Fibroblast of lung (primary cell): ENCODE data around the gene IL1RAP. TPM values are rescaled to one million over a fixed set of nuclear protein-coding genes. Genes with fewer than 3 reads are reported as not detected.
A peak's percentile ranks its signal among the peaks of the same experiment; 100 is the strongest.

ENCODE experiments used
- DNase-seq, 2 donors: peaks; one replicate each; pipeline versions ENCODE4 v3.0.0 to v3.0.0-alpha.2; 2010; ENCODE audit warnings: low read depth in 2 of 2
- H2AFZ ChIP-seq: 2 replicates; pipeline ENCODE4 v1.5.1; 2012; ENCODE audit warnings: low read length, control low read depth, inconsistent platforms
- H3K27ac ChIP-seq: 2 replicates; pipeline ENCODE4 v1.5.1; 2011; ENCODE audit warnings: low read length, control low read depth; ENCODE audit not compliant: insufficient read depth
- H3K27me3 ChIP-seq: 2 replicates; pipeline ENCODE4 v1.5.1; 2011; ENCODE audit warnings: mild to moderate bottlenecking, low read length; ENCODE audit not compliant: control insufficient read depth, insufficient read depth
- H3K36me3 ChIP-seq: 2 replicates; pipeline ENCODE4 v1.5.1; 2011; ENCODE audit warnings: low read length; ENCODE audit not compliant: control insufficient read depth, insufficient read depth
- H3K4me1 ChIP-seq: 2 replicates; pipeline ENCODE4 v1.5.1; 2011; ENCODE audit warnings: low read length; ENCODE audit not compliant: control insufficient read depth, insufficient read depth; ENCODE audit errors: extremely low read depth
- H3K4me2 ChIP-seq: 2 replicates; pipeline ENCODE4 v1.5.1; 2011; ENCODE audit warnings: low read length, control low read depth; ENCODE audit not compliant: insufficient read depth; ENCODE audit errors: extremely low read depth
- H3K4me3 ChIP-seq, 4 experiments: fragments of 200-600 bp in 1 of 4; sonication (generic) in 1 of 4; replicated peaks in 1 of 4; 2 replicates each; pipeline ENCODE4 v1.5.1; 2011 to 2016; ENCODE audit warnings: low read length in 4 of 4, low read depth in 3 of 4, mild to moderate bottlenecking in 3 of 4, control low read depth in 2 of 4, inconsistent platforms in 1 of 4, mixed read lengths in 1 of 4; ENCODE audit not compliant: insufficient read depth in 1 of 4; ENCODE audit errors: control extremely low read depth in 1 of 4
- H3K79me2 ChIP-seq: 2 replicates; pipeline ENCODE4 v1.5.1; 2012; ENCODE audit warnings: mild to moderate bottlenecking, low read length, inconsistent platforms; ENCODE audit not compliant: control insufficient read depth, insufficient read depth
- H3K9ac ChIP-seq: 2 replicates; pipeline ENCODE4 v1.5.1; 2011; ENCODE audit warnings: mild to moderate bottlenecking, low read length, control low read depth; ENCODE audit not compliant: insufficient read depth
- H3K9me3 ChIP-seq: 2 replicates; pipeline ENCODE4 v1.5.1; 2012; ENCODE audit warnings: low read depth, low read length; ENCODE audit not compliant: control insufficient read depth, insufficient read depth
- H4K20me1 ChIP-seq: 2 replicates; pipeline ENCODE4 v1.5.1; 2011; ENCODE audit warnings: low read length; ENCODE audit not compliant: control insufficient read depth, insufficient read depth; ENCODE audit errors: extremely low read depth
- CTCF ChIP-seq, 2 donors: IDR thresholded peaks in 1 of 2; conservative IDR thresholded peaks in 1 of 2; 1 replicate in 1 of 2; 2 replicates in 1 of 2; pipeline ENCODE4 v1.5.1; 2011 to 2012; ENCODE audit warnings: low read length in 2 of 2, control low read depth in 1 of 2, inconsistent platforms in 1 of 2, low read depth in 1 of 2, mild to moderate bottlenecking in 1 of 2
- EZH2 ChIP-seq: IDR thresholded peaks from 2 replicates; pipeline ENCODE4 v1.5.1; 2012; ENCODE audit warnings: low read length, control low read depth, mild to moderate bottlenecking; ENCODE audit errors: missing control alignments
- polyA plus RNA-seq, 2 donors: library from polyadenylated mRNA; depleted of rRNA in 1 of 2; stranded (reverse) in 1 of 2; unstranded in 1 of 2; fragments of >200 nt; gene quantifications; 2 replicates each; pipeline ENCODE4 v1.2.1, GENCODE V29; 2011 to 2012; ENCODE audit warnings: missing spikeins in 1 of 2
- total RNA-seq: library from RNA; depleted of rRNA; stranded (reverse); fragments of >200 nt; gene quantifications from 2 replicates; pipeline ENCODE4 v1.2.1, GENCODE V29; 2014

The IL1RAP gene
- total and polyA plus RNA-seq, 2 donors (not counting 1 experiment from before 2014, with no cell fraction given): 10.2 to 12.6 TPM

- no peak overlapping the region for H2AFZ ChIP-seq
- no peaks in the 10 kb centered on the region for H4K20me1 ChIP-seq
- TF ChIP-seq CTCF (conservative IDR thresholded peaks at IDR 0.05 in 1 of 2, IDR thresholded peaks at IDR 0.05 in 1 of 2; ENCODE audit: low read depth in 1 of 2, low read length in 2 of 2) (no peak), EZH2 (no peak)
- no peak overlapping the region for H3K9ac ChIP-seq
- no peak overlapping the region for H3K4me2 ChIP-seq
- no peaks in the 10 kb centered on the region for H3K27me3 ChIP-seq
- no peaks in the 10 kb centered on the region for H3K36me3 ChIP-seq
- no peaks in the 10 kb centered on the region for H3K79me2 ChIP-seq
- DNase-seq: peak; percentile 25 to 87
- H3K4me3 ChIP-seq: no peak overlapping the region
- H3K27ac ChIP-seq: no peak overlapping the region
- no peaks in the 10 kb centered on the region for H3K9me3 ChIP-seq
- H3K4me1 ChIP-seq: no peaks in the 10 kb centered on the region
These were observed 157.8 kb downstream of the IL1RAP start for GRCh38 chr3:190671658-190672057.

GRCh38 chr3:190673148-190673547, 159.3 kb downstream of the IL1RAP start:
- peak in 1 of 2 donors; percentile 77 for DNase-seq
- no peak overlapping the region for H2AFZ ChIP-seq
- no peaks in the 10 kb centered on the region for H3K4me1 ChIP-seq
- no peak overlapping the region for H3K4me2 ChIP-seq
- H3K4me3 ChIP-seq: no peak overlapping the region
- H3K27me3 ChIP-seq: no peaks in the 10 kb centered on the region
- no peak overlapping the region for H3K27ac ChIP-seq
- TF ChIP-seq CTCF (conservative IDR thresholded peaks at IDR 0.05 in 1 of 2, IDR thresholded peaks at IDR 0.05 in 1 of 2; ENCODE audit: low read depth in 1 of 2, low read length in 2 of 2): no peak
- TF ChIP-seq EZH2: no peak
- no peaks in the 10 kb centered on the region for H3K9me3 ChIP-seq
- no peak overlapping the region for H3K9ac ChIP-seq
- H4K20me1 ChIP-seq: no peaks in the 10 kb centered on the region
- no peaks in the 10 kb centered on the region for H3K36me3 ChIP-seq
- no peaks in the 10 kb centered on the region for H3K79me2 ChIP-seq

- Histone ChIP-seq H3K9me3 (no peaks in the 10 kb centered on the region), H3K27ac (no peak overlapping the region)
- DNase-seq: peak in 1 of 2 donors; percentile 85
These were observed 162.6 kb downstream of the IL1RAP start for GRCh38 chr3:190676481-190676880.

More at GRCh38 chr3:190676481-190676880, 162.6 kb downstream of the IL1RAP start:
- TF ChIP-seq EZH2 (no peak), CTCF (conservative IDR thresholded peaks at IDR 0.05 in 1 of 2, IDR thresholded peaks at IDR 0.05 in 1 of 2; ENCODE audit: low read depth in 1 of 2, low read length in 2 of 2) (no peak)
- Histone ChIP-seq H3K27me3 (no peaks in the 10 kb centered on the region), H3K36me3 (no peaks in the 10 kb centered on the region), H3K79me2 (no peaks in the 10 kb centered on the region), H3K4me1 (no peaks in the 10 kb centered on the region), H3K9ac (no peak overlapping the region), H3K4me3 (no peak overlapping the region), H3K4me2 (no peak overlapping the region), H2AFZ (no peak overlapping the region), H4K20me1 (no peaks in the 10 kb centered on the region)
